Right renal pelvis (tissue), 4 donors: ENCODE data around the gene MUC5B. TPM values are rescaled to one million over a fixed set of nuclear protein-coding genes. Genes with fewer than 3 reads are reported as not detected.

ENCODE experiments used
- DNase-seq, 4 donors: peaks; one replicate each; pipeline ENCODE4 v3.0.0-alpha.2; 2013; ENCODE audit warnings: low read depth in 4 of 4, low spot score in 3 of 4, missing footprints in 1 of 4
- polyA plus RNA-seq, 4 donors: library from polyadenylated mRNA; unstranded; fragments of 120-200 nt; gene quantifications; one replicate each; pipeline ENCODE4 v1.2.1, GENCODE V29; 2013; ENCODE audit not compliant: insufficient read length in 4 of 4

The MUC5B gene
- polyA plus RNA-seq, 4 donors: 0.01 to 0.05 (median 0.04) TPM; not detected in 1

- DNase-seq: no peak
These were observed 56.2 kb downstream of the MUC5B start for GRCh38 chr11:1278766-1279673.

- DNase-seq: no peak
These were observed 56.8 kb downstream of the MUC5B start for GRCh38 chr11:1279674-1280055.

DNA sequence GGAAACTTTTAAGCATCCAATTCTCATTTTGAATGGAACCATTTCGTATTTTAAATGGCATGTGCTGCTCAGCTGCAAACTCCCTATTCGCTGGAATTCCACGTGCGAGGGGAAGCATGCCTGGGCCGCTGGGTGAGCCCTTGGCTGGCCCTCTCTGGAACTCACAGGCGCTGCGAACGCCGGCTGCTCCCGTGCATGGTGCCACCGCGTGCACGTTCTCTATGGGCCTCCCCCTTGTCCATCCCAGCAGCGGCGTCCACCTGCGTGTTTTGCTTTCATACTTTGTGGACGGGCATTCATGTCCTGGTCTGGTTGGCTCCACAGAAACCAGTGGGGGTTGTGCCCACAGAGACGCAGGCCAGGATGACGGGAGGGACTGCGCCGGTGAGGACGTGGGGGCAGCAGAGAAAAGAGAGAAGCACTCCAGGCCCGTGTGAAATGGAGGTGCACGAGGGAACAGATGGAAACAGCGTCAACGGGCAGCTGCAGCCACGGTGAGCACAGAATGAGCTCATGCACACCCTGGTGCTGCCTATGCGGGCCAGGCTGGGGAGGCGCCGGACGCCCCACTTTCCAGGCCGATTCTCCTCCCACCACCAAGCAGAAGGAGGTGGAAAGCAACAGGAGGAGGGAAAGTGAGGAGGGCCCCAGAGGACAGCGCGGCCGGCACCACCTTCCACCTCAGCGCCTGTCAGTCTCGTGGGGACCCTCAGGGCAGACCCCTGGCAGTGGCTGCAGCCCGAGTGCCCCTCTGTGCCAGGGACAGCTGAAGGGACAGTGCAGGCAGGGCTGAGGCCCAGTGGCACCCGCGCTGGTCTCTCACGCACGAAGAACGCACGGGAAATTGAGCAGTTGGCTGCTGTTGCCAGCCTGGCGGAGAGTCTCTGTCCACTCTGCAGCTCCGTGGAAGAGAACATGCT, 57.5 kb downstream of the MUC5B start:
- no peak for DNase-seq

DNA sequence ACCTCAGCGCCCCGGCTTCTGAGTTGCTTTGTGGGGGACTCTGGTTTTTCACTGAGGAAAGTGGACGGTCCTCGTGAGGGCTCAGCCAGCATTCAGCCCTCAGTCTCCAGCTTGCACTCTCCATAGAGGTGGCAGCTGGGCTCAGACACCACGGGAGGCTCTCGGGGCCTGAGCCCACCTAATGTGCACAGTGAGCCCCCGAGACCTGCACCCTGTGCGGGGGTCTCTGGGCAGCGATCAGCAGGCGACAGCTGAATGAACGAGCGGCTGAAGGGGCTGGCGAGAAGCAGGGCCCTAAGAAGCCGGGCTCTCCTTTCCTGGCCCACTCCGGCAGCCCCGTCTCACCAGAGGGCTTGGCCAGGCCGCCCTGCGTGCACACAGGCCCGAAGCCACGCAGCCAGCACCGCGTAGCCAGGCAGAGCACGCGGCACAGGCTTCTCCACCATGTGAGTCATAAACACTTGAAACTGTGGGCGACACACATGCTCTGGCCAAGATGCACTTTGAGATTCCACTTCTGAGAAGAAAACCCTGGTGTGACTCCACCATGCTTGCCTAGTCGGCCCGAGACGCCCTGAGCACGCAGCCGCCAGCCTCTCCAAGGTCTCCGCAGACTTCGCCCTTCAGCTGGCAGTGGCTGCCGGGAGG, 58.6 kb downstream of the MUC5B start:
- no peak for DNase-seq

DNA sequence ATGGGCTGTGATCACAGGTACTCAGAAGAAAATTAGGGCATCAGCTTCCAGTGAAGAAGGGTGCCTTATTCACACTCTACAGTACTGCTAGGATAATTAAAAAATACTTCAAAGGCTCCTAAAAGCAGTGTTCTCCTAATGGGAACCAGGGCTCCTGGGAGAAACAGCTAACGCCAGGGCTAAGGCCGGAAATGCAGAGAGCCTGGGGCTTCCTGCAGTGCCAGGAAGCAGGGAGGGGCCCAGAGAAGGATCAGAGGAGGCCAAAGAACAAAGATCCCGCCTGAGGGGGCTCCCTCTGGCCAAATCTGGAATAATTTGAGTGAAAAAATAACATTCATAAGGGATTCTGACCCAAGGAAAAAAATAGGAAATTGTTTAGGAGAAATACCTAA, 59.1 kb downstream of the MUC5B start:
- DNase-seq: no peak

- no peak for DNase-seq
These were observed 60.2 kb downstream of the MUC5B start for GRCh38 chr11:1283091-1283511.

GRCh38 chr11:1283906-1284305, 61.0 kb downstream of the MUC5B start:
- DNase-seq: no peak

DNA sequence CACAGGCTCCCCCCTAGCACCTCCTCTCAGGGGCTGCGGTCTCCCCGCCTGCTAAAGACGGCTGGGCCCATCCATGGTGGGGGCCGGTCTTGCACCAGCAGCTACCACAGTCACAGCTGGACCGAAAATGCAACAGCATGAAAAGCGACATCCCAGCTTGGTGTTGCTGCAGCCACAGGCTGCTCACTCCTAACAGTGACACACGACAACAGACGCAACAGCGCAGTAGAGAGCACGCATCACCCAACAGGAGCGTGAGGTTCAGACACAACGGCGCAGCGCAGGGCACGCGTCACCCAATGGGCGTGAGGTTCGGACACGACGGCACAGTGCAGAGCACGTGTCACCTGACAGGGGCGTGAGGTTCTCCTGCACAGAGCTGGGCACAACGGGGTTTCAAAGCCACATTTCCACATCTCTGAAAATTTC, 62.5 kb downstream of the MUC5B start:
- no peak for DNase-seq

- DNase-seq: no peak
These were observed 63.0 kb downstream of the MUC5B start for GRCh38 chr11:1285876-1286275.

DNA sequence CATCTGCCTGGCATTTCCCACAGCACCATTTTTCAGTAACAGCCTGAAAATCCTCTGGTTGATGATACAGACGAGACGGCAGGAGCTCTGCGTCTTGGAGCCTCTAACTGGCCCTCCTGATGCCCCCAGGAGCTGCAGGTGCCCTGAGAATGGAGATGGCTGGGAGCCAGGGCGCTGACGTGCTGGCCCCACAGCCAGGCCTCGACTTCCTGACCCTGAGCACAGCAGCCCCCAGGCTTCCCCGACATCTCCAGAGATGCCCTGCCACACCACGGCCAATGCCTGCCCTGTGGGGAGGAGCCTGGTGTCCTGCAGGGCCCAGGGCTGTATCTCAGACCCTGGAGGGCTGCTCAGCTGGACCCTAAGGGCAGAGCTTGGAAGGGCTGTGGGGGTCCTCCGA, 65.1 kb downstream of the MUC5B start:
- DNase-seq: no peak

GRCh38 chr11:1288426-1289151, 65.7 kb downstream of the MUC5B start:
- DNase-seq: no peak

DNA sequence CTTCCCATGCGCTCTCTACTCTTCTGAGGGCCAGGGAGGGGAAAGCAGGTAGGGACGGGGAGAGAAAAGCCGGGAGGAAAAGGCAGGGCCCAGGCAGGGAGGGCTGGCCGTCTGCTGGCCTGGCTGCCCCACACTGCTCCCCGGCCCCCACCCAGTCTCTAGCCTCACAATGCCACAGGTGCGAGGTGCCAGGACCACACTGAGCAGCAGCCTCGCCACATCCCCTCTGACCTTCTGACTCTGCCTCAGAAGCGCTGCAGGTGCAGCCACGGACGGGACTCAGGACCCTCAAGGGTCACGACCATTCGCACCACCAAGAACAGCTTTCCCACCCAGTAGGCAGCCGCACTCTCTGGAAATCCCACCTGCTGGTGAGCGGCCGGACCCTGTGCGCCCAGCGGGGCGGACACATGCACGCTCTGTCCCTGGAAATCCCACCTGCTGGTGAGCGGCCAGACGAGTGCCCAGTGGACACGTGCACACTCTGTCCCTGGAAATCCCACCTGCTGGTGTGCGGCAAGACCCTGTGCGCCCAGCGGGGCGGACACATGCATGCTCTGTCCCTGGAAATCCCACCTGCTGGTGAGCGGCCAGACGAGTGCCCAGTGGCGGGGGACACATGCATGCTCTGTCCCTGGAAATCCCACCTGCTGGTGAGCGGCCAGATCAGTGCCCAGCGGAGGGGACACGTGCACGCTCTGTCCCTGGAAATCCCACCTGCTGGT, 66.5 kb downstream of the MUC5B start:
- DNase-seq: no peak

GRCh38 chr11:1290052-1291040, 67.5 kb downstream of the MUC5B start:
- DNase-seq: no peak

DNA sequence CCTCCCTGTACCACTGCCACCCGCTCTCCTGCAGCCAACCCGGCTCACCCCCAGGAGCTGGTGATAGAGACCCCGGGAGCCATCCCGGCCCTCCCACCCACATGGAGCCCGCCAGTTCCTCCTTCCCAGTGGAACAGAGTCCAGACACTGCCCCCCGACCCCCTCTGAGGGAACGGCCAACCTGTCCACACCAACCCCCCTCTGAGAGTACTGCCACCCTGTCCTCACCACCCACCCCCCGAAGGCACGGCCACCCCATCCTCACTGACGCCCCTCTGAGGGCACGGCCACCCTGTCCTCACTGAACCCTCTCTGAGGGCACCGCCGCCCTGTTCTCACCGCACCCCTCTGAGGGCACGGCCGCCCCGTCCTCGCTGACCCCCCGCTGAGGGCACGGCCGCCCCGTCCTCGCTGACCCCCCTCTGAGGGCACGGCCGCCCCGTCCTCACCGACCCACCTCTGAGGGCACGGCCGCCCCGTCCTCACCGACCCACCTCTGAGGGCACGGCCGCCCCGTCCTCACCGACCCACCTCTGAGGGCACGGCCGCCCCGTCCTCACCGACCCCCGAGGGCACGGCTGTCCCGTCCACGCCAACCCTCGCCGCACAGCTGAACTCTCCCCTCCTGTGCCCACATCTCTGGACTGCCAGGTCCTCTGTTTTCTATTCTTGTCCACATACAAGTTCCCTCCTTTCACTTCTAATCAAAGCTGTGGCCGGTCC, 68.6 kb downstream of the MUC5B start:
- DNase-seq: no peak

- no peak for DNase-seq
These were observed 69.3 kb downstream of the MUC5B start for GRCh38 chr11:1292018-1292643.

DNA sequence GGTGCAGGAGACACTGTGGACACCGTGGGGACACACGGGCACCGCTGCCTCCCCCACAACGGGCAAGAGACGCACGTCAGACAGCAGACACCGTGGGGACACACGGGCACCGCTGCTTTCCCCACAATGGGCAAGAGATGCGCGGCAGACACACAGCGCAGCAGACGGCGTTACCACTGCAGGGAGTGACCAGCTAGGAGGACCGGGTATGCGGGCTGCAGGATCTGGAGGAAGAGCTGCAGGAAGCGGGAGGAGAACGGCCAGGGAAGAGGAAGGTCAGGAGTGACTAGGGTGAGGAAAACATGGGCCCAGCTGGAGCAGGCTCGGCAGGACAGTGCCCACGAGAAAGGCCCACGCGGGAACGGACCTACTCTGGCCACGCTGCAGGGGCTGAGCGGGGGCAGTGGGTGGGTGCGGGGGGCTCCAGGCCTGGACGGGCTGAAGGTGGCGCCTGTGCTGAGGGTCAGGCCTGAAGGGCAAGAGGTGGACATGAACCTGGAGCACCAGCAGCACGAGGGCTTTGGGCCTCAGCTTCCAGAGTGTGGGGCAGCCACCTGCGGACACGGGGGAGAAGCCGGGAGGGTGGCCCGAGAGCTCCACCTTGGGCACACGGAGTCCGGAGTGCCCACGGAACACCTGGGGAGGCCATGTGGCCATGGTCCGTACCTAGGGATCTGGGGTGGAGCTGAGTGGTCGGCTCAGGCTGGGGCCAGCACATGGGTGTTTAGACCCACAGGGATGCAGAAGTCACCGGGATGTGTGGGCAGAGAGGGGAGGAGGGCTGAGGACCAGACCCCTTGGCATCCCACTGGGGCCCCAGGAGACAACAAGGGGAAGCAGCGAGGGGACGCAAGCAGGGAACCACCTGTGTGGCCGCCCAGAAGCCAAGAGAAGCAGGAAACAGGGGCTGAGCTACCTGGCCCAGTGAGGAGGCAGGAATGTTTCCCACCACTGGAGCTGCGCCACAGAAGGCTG, 70.1 kb downstream of the MUC5B start:
- no peak for DNase-seq
